ENCODE measurements around the gene PTBP2.

- TF ChIP-seq EZH2 (IDR thresholded peaks at IDR 0.05; ENCODE audit: insufficient read depth, poor library complexity, severe bottlenecking), result no peak
- no peak for TF ChIP-seq EZH2phosphoT487 (IDR thresholded peaks at IDR 0.05; ENCODE audit: insufficient read depth, low read depth)
These were observed 104.5 kb downstream of the PTBP2 start for GRCh38 chr1:96825950-96826576.

Data from GM23248 (cell line).